Measurements from ENCODE around the gene ENHO.

The ENHO gene

DNA sequence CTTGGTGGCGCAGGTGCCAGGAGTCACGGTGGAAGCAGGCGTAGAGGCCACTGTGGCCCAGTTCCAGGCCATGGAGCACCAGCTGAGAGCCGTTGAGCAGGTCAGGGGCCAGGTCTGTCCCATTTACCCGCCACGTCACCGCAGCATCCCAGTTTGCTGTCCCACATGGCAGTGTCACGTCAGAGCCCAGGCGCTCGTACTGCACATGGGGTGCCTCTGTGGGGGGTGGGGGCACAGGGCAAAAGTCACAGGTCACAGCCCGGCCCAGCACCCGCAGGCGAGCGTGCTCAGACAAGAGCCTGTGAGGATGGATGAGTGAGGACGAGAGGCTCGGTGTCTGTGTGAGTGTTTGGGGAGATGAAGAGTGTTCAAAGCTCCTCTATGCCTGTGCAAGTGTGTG, 41.8 kb upstream of the ENHO start:
- Histone ChIP-seq H3K27me3 (ENCODE audit: control insufficient read depth, insufficient read depth, low read length) (no peaks in the 10 kb centered on the region; the same call in 1 of the 2 replicates), H3K9me3 (ENCODE audit: control insufficient read depth, insufficient read depth, low read length) (no peaks in the 10 kb centered on the region), H3K4me3 (ENCODE audit: low read length) (no peak overlapping the region), H3K4me1 (ENCODE audit: control insufficient read depth, insufficient read depth, low read length) (peaks cover 13% of the 10 kb centered on the region), H3K36me3 (ENCODE audit: control insufficient read depth, insufficient read depth, low read length) (no peaks in the 10 kb centered on the region), H3K27ac (ENCODE audit: low read length) (no peak overlapping the region)
- WGBS (ENCODE audit: insufficient coverage, insufficient read length) = no CpG with 5 or more reads among the region's 16 CpGs
- no peak for DNase-seq (ENCODE audit: low read depth, low spot score)

DNA sequence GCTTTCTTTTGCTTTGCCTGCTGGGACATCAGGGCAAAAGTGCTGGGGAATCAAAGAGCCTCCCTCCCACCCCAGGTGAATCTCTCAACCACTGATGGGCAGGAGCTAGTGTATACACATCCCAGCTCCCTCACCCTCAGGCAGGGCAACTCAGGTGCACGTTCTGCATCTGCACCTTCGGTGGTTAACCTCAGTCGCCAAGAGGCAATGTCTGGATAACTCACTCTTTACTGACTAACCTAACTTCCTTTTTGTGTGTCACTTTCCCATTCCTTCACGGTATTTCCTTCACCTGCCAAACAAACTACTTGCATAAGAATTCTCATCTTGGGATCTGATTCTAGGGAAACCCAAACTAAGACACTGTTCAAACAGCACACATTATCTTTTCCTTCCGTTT, 40.5 kb upstream of the ENHO start:
- Histone ChIP-seq H3K36me3 (ENCODE audit: control insufficient read depth, insufficient read depth, low read length) (no peaks in the 10 kb centered on the region), H3K27me3 (ENCODE audit: control insufficient read depth, insufficient read depth, low read length) (no peaks in the 10 kb centered on the region; the same call in 1 of the 2 replicates), H3K4me3 (ENCODE audit: low read length) (no peak overlapping the region), H3K9me3 (ENCODE audit: control insufficient read depth, insufficient read depth, low read length) (no peaks in the 10 kb centered on the region), H3K4me1 (ENCODE audit: control insufficient read depth, insufficient read depth, low read length) (peaks cover 11% of the 10 kb centered on the region), H3K27ac (ENCODE audit: low read length) (no peak overlapping the region)
- no peak for DNase-seq (ENCODE audit: low read depth, low spot score)
- WGBS (ENCODE audit: insufficient coverage, insufficient read length) = no CpG with 5 or more reads among the region's 5 CpGs

- Histone ChIP-seq H3K27ac (ENCODE audit: low read length) (no peak overlapping the region), H3K4me3 (ENCODE audit: low read length) (no peak overlapping the region), H3K4me1 (ENCODE audit: control insufficient read depth, insufficient read depth, low read length) (peaks cover 8% of the 10 kb centered on the region), H3K27me3 (ENCODE audit: control insufficient read depth, insufficient read depth, low read length) (no peaks in the 10 kb centered on the region; the same call in 1 of the 2 replicates), H3K9me3 (ENCODE audit: control insufficient read depth, insufficient read depth, low read length) (no peaks in the 10 kb centered on the region), H3K36me3 (ENCODE audit: control insufficient read depth, insufficient read depth, low read length) (no peaks in the 10 kb centered on the region)
- no peak for DNase-seq (ENCODE audit: low read depth, low spot score)
- no CpG with 5 or more reads among the region's 7 CpGs for WGBS (ENCODE audit: insufficient coverage, insufficient read length)
These were observed 39.5 kb upstream of the ENHO start for GRCh38 chr9:34562135-34562745.

DNA sequence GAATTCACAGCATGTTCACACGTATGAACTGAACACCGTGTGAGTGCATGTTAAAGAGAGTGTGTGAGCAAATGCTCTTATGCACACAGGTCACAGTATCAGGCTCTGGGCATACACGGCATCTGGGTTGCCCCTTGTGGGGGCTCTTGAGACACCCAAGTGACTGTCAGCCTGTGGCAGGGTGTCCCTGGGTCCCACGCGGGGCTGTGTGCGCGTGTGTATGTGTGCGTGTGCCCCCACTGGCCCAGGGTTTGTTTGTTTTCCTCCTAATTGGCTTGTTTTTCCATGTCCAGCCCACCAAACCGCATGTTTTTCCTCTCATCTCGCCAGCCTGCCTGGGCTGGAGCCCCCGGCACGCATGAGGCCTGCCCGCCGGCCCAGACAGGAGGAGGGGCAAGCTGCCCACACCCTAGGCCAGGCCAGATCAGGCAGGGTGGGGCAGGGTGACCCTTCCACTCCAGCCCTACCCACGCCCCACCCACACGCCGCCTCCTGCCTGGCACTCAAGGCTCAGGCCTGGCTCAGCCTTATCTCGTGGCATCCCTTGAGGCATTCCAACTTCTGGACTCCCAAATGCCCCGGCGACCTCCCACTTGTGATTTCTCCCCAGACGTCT, 37.9 kb upstream of the ENHO start:
- no peak for DNase-seq (ENCODE audit: low read depth, low spot score)
- H3K36me3 ChIP-seq (ENCODE audit: control insufficient read depth, insufficient read depth, low read length) = no peaks in the 10 kb centered on the region
- WGBS (ENCODE audit: insufficient coverage, insufficient read length) = no CpG with 5 or more reads among the region's 21 CpGs
- no peaks in the 10 kb centered on the region; the same call in 1 of the 2 replicates for H3K27me3 ChIP-seq (ENCODE audit: control insufficient read depth, insufficient read depth, low read length)
- H3K9me3 ChIP-seq (ENCODE audit: control insufficient read depth, insufficient read depth, low read length) = no peaks in the 10 kb centered on the region
- peaks cover 8% of the 10 kb centered on the region for H3K4me1 ChIP-seq (ENCODE audit: control insufficient read depth, insufficient read depth, low read length)
- H3K27ac ChIP-seq (ENCODE audit: low read length) = no peak overlapping the region
- no peak overlapping the region for H3K4me3 ChIP-seq (ENCODE audit: low read length)

DNA sequence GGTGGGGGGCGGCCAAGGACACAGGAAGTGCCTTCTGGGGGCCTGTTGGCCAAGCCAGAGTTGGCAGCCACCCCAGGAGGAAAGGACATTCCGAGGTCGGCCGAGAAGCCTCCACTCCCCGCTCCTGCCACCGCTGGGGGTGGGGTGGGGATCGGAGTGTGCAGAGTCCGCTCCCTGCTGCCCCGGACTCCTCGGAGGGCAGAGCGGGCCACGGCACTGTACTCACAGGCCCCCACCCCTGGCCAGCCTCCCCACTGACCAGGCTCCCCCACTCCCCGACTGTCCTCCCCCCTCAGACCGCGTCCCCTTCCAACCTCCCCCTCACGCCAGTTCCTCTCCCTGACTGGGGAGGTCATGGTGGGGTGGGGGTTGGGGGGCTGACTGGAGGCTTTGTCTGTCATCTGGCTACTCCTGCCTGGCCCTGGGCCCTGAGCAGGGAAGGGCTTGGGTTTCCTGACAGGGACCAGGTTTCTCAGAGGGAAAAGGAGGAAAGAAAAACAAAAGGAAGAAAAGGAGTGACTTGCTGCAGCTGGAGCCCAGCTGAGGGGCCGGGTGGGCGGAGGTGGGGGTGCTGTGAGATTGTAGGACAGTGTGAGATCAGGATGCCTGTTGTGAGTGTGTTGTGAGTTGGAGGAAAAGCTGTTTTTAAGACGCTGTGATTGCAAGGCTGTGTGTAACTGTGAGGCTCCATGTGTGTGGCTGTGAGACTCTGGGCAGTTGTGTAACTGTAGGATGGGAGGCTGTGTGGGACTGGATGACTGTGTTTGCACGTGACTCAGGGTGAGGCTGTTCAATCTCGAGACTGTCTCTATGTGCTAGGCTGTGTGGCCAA, 37.0 kb upstream of the ENHO start:
- WGBS (ENCODE audit: insufficient coverage, insufficient read length) = no CpG with 5 or more reads among the region's 21 CpGs
- Histone ChIP-seq H3K27me3 (ENCODE audit: control insufficient read depth, insufficient read depth, low read length) (no peaks in the 10 kb centered on the region; the same call in 1 of the 2 replicates), H3K36me3 (ENCODE audit: control insufficient read depth, insufficient read depth, low read length) (no peaks in the 10 kb centered on the region), H3K27ac (ENCODE audit: low read length) (no peak overlapping the region), H3K4me3 (ENCODE audit: low read length) (no peak overlapping the region), H3K9me3 (ENCODE audit: control insufficient read depth, insufficient read depth, low read length) (no peaks in the 10 kb centered on the region), H3K4me1 (ENCODE audit: control insufficient read depth, insufficient read depth, low read length) (peaks cover 14% of the 10 kb centered on the region)
- no peak for DNase-seq (ENCODE audit: low read depth, low spot score)

DNA sequence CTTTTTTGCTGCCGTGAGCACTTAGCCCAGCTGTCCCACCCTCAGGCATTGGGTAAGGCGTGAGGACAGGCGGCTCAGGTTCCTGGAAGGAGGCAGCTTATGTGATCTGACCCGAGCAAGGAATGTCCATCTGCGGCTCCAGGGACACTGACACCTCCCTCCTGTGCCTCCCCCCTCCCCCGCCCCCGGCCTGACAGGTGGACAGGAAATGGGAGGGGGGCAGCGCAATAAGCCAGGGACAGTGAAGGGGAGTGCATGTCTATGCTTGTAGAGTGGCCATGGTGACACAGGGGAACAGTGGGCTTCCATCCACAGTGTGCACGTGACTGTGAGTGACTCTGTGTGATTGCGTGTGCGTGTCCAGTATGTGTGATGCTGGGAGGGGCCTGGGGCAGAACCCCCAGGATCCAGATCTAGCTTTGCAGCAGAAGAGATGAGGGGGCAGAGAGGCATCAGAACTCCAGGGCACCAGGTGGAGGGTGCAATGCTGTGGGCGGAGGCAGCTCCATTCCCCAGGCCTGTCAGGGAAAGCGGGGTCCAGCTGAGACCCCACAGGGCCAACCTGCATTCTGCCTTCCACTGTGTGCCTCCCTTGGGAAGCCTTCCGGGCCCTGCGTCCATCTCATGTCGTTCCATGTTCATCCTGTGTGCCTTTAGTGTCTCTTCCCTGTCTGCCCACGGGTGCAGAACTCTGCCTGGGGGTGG, 36.3 kb upstream of the ENHO start:
- Histone ChIP-seq H3K27ac (ENCODE audit: low read length) (no peak overlapping the region), H3K36me3 (ENCODE audit: control insufficient read depth, insufficient read depth, low read length) (no peaks in the 10 kb centered on the region), H3K4me3 (ENCODE audit: low read length) (no peak overlapping the region), H3K4me1 (ENCODE audit: control insufficient read depth, insufficient read depth, low read length) (peaks cover 16% of the 10 kb centered on the region), H3K9me3 (ENCODE audit: control insufficient read depth, insufficient read depth, low read length) (no peaks in the 10 kb centered on the region), H3K27me3 (ENCODE audit: control insufficient read depth, insufficient read depth, low read length) (no peaks in the 10 kb centered on the region; the same call in 1 of the 2 replicates)
- WGBS (ENCODE audit: insufficient coverage, insufficient read length) = no CpG with 5 or more reads among the region's 17 CpGs
- DNase-seq (ENCODE audit: low read depth, low spot score) = no peak

DNA sequence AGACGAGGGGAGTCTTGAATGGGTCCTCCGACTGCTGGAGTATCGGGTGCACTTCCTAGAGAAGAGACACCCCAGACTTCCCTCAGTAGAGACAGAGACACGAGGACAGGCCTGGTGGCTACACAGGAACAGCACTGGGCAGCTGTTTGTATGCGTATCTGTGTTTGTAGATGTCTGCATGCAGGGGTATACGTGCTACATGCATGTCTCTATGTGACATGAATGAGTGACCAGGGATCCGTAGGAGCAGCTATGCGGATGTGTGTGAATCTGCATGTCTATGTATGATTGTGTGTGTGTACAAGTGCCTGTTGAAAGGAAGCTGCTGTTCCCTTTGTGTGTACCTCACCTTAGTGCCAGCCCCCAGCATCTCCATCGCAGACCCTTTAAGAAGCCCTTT, 35.6 kb upstream of the ENHO start:
- no peaks in the 10 kb centered on the region; the same call in 1 of the 2 replicates for H3K27me3 ChIP-seq (ENCODE audit: control insufficient read depth, insufficient read depth, low read length)
- no peak for DNase-seq (ENCODE audit: low read depth, low spot score)
- H3K4me3 ChIP-seq (ENCODE audit: low read length) = no peak overlapping the region
- no peak overlapping the region for H3K27ac ChIP-seq (ENCODE audit: low read length)
- H3K9me3 ChIP-seq (ENCODE audit: control insufficient read depth, insufficient read depth, low read length) = no peaks in the 10 kb centered on the region
- H3K4me1 ChIP-seq (ENCODE audit: control insufficient read depth, insufficient read depth, low read length) = peaks cover 16% of the 10 kb centered on the region
- whole genome bisulfite sequencing (ENCODE audit: insufficient coverage, insufficient read length) = no CpG with 5 or more reads among the region's 9 CpGs
- H3K36me3 ChIP-seq (ENCODE audit: control insufficient read depth, insufficient read depth, low read length) = no peaks in the 10 kb centered on the region

GRCh38 chr9:34557426-34558321, 34.9 kb upstream of the ENHO start:
- Histone ChIP-seq H3K27me3 (ENCODE audit: control insufficient read depth, insufficient read depth, low read length) (no peaks in the 10 kb centered on the region), H3K27ac (ENCODE audit: low read length) (no peak overlapping the region)

DNA sequence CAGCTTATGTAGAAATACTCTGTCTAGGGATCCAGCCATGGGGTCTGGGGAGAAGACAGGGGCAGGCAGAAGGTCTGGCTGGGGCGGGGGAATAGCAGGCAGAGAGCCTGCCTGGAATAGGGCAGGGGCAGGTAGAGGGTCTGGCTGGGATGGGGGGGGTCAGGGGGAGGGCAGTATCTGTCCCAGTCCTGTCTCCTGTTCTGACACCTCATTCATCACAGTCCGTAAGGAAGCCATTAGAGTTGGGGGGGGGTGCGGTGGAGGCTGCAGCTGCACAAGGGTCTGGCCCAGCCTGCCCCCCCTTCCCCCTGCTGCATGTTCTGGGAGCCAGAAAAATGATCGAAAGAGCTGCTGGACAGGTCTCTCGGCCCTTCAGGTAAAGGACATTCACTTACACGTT, 34.2 kb upstream of the ENHO start:
- WGBS (ENCODE audit: insufficient coverage, insufficient read length) = no CpG with 5 or more reads among the region's 6 CpGs
- Histone ChIP-seq H3K27ac (ENCODE audit: low read length) (no peak overlapping the region), H3K4me3 (ENCODE audit: low read length) (no peak overlapping the region), H3K27me3 (ENCODE audit: control insufficient read depth, insufficient read depth, low read length) (no peaks in the 10 kb centered on the region), H3K4me1 (ENCODE audit: control insufficient read depth, insufficient read depth, low read length) (peaks cover 16% of the 10 kb centered on the region), H3K9me3 (ENCODE audit: control insufficient read depth, insufficient read depth, low read length) (no peaks in the 10 kb centered on the region), H3K36me3 (ENCODE audit: control insufficient read depth, insufficient read depth, low read length) (no peaks in the 10 kb centered on the region)
- no peak for DNase-seq (ENCODE audit: low read depth, low spot score)

More at GRCh38 chr9:34557426-34558321, 34.9 kb upstream of the ENHO start:
- DNase-seq (ENCODE audit: low read depth, low spot score) = no peak
- H3K4me3 ChIP-seq (ENCODE audit: low read length) = no peak overlapping the region
- no CpG with 5 or more reads among the region's 19 CpGs for WGBS (ENCODE audit: insufficient coverage, insufficient read length)
- H3K36me3 ChIP-seq (ENCODE audit: control insufficient read depth, insufficient read depth, low read length) = no peaks in the 10 kb centered on the region
- no peaks in the 10 kb centered on the region for H3K9me3 ChIP-seq (ENCODE audit: control insufficient read depth, insufficient read depth, low read length)
- H3K4me1 ChIP-seq (ENCODE audit: control insufficient read depth, insufficient read depth, low read length) = peaks cover 16% of the 10 kb centered on the region
